Measurements from ENCODE around the gene ANKRD6.
A peak's percentile ranks its signal among the peaks of the same experiment; 100 is the strongest.

The ANKRD6 gene

GRCh38 chr6:89503641-89504040 is 70.7 kb downstream of the ANKRD6 start:
- FAIRE-seq (no peak), DNase-seq (ENCODE audit: extremely low spot score, insufficient read length, low read depth) (no peak)

- FAIRE-seq: no peak
- DNase-seq (ENCODE audit: extremely low spot score, insufficient read length, low read depth): no peak
Observed at GRCh38 chr6:89505847-89506246, 72.9 kb downstream of the ANKRD6 start.

- DNase-seq (ENCODE audit: extremely low spot score, insufficient read length, low read depth): no peak
Observed at GRCh38 chr6:89506716-89507617, 74.0 kb downstream of the ANKRD6 start.

GRCh38 chr6:89508755-89509563 is 76.0 kb downstream of the ANKRD6 start:
- DNase-seq (ENCODE audit: extremely low spot score, insufficient read length, low read depth) (no peak), FAIRE-seq (no peak)

More at GRCh38 chr6:89506716-89507617, 74.0 kb downstream of the ANKRD6 start:
- FAIRE-seq: no peak

- FAIRE-seq (no peak), DNase-seq (ENCODE audit: extremely low spot score, insufficient read length, low read depth) (no peak)
Observed at GRCh38 chr6:89509777-89510281, 76.9 kb downstream of the ANKRD6 start.

GRCh38 chr6:89510393-89510792 is 77.4 kb downstream of the ANKRD6 start:
- FAIRE-seq: no peak
- DNase-seq (ENCODE audit: extremely low spot score, insufficient read length, low read depth): no peak

- no peak for DNase-seq (ENCODE audit: extremely low spot score, insufficient read length, low read depth)
- FAIRE-seq: no peak
Observed at GRCh38 chr6:89518352-89519055, 85.6 kb downstream of the ANKRD6 start.

- FAIRE-seq (no peak), DNase-seq (ENCODE audit: extremely low spot score, insufficient read length, low read depth) (no peak)
Observed at GRCh38 chr6:89520736-89521135, 87.8 kb downstream of the ANKRD6 start.

- no peak for DNase-seq (ENCODE audit: extremely low spot score, insufficient read length, low read depth)
- FAIRE-seq: no peak
Observed at GRCh38 chr6:89522778-89523177, 89.8 kb downstream of the ANKRD6 start.

GRCh38 chr6:89525786-89526562 is 93.0 kb downstream of the ANKRD6 start:
- FAIRE-seq: no peak
- DNase-seq (ENCODE audit: extremely low spot score, insufficient read length, low read depth): no peak

GRCh38 chr6:89526563-89526869 is 93.6 kb downstream of the ANKRD6 start:
- FAIRE-seq (no peak), DNase-seq (ENCODE audit: extremely low spot score, insufficient read length, low read depth) (no peak)

GRCh38 chr6:89527634-89528033 is 94.7 kb downstream of the ANKRD6 start:
- DNase-seq (ENCODE audit: extremely low spot score, insufficient read length, low read depth) (no peak), FAIRE-seq (no peak)

GRCh38 chr6:89528866-89529265 is 95.9 kb downstream of the ANKRD6 start:
- DNase-seq (ENCODE audit: extremely low spot score, insufficient read length, low read depth) (no peak), FAIRE-seq (no peak)

- DNase-seq (ENCODE audit: extremely low spot score, insufficient read length, low read depth) (no peak), FAIRE-seq (no peak)
Observed at GRCh38 chr6:89530982-89531381, 98.0 kb downstream of the ANKRD6 start.

GRCh38 chr6:89536231-89536630 is 103.3 kb downstream of the ANKRD6 start:
- no peak for DNase-seq (ENCODE audit: extremely low spot score, insufficient read length, low read depth)
- FAIRE-seq: no peak

- no peak for FAIRE-seq
- DNase-seq (ENCODE audit: extremely low spot score, insufficient read length, low read depth): no peak
Observed at GRCh38 chr6:89539779-89540178, 106.8 kb downstream of the ANKRD6 start.

GRCh38 chr6:89542081-89542857 is 109.3 kb downstream of the ANKRD6 start:
- peak; percentile 67 for FAIRE-seq
- DNase-seq (ENCODE audit: extremely low spot score, insufficient read length, low read depth): no peak

GRCh38 chr6:89542866-89543265 is 109.9 kb downstream of the ANKRD6 start:
- no peak for DNase-seq (ENCODE audit: extremely low spot score, insufficient read length, low read depth)
- FAIRE-seq: no peak

GRCh38 chr6:89547281-89547680 is 114.3 kb downstream of the ANKRD6 start:
- DNase-seq (ENCODE audit: extremely low spot score, insufficient read length, low read depth): no peak
- no peak for FAIRE-seq

Measured in GM18507 (cell line).